HL-60/S4 treated with phorbol 12-myristate 13-acetate at 8.2 ng/mL for 4 days and 3 days (cell line): ENCODE results near the gene PPM1B.
"Not testable (repeated sequence)": the region's sequence is repeated elsewhere in the genome, so short reads cannot be mapped to it uniquely, and the experiment has no call there.

Experiments used
- in situ Hi-C: fragments of 300-500 bp; cut with MboI; formaldehyde crosslinking; loops from 2 replicates; pipeline ENCODE4 v1.15.0; 2022; ENCODE audit warnings: low sequenced_read_pairs

PPM1B gene

GRCh38 chr2:44168681-44169154 is at the start of gene PPM1B:
TSS of gene PPM1B (plus strand) at chr2:44168875. CDS start at chr2:44201200, 32,325 bp downstream.
- in situ Hi-C loops = no loop called here

DNA sequence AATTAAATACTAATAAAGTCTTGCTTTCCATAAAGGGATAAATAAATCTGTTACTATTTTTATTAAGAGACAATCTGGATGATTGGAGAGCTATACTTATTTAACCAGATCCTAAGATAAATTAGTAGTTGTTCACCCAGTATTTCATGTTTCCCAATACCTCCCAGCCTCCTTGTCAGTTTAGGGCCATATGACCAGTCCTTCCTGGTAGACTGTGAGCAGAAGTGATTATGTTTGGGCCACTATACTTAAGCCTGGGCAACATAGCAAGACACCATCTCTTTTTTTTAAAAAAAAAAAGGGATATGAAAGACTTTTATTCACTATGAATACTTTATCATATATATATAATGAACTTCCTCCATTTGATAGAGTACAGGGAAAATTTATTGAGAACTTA is 48.8 kb upstream of the PPM1B start:
- in situ Hi-C loops = no loop called here

DNA sequence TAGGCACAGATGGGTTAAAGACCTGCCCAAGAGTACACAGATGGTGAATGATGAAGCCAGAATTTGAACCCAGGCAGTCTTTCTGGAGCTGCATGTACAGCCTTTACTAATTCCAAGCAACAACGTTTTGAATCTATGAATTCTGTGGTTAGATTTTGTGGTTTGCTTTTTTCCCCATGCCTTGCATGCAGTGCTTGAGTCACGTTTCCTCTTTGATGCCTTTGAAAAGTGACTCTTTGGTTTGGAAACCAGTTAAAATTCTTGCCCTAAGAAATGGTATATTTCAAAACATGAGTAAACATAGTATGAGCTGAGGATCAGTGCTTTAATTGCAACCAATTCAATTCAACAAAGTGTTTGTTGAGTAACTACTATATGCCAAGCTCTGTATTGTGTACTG is 48.2 kb upstream of the PPM1B start:
- in situ Hi-C loops = no loop called here

GRCh38 chr2:44121899-44122298 is 46.8 kb upstream of the PPM1B start:
- in situ Hi-C loops = no loop called here

DNA sequence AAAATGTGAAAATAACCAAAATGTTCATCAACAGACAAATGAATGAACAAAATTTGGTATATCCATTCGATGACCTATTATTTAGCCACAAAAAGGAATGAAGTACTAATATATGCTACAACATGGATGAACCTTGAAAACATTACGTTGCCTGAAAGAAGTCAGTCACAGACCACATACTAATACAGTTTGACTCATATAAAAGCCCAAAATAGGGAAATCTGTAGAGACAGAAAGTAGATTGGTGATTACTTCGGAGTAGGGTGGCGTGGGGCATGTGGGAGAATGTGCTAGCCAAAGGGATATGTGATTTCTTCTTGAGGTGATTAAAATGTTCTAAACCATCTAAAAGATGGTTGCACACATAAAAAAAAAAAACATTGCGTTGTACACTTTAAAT is 44.2 kb upstream of the PPM1B start:
- in situ Hi-C loops = no loop called here

- in situ Hi-C loops = no loop called here
Measured at GRCh38 chr2:44126106-44126797, 42.4 kb upstream of the PPM1B start.

DNA sequence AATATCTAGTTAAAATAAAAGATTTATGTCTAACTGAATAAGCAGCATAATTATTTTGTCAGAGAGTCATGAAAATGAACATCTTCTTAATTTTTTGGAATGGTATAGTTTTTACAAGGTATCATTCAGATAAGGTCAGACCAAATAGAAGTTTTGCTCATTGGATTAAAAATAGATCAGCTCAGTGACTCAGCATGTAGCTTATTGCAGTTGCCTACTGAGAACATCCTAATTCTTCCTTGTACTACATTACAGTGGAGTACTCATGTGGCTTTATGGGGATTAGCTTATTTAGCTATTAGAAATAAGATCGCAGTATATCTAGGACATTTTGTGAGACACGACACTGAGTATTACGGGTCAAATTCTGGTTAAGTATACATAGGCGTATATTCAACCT is 38.2 kb upstream of the PPM1B start:
- in situ Hi-C loops = no loop called here

DNA sequence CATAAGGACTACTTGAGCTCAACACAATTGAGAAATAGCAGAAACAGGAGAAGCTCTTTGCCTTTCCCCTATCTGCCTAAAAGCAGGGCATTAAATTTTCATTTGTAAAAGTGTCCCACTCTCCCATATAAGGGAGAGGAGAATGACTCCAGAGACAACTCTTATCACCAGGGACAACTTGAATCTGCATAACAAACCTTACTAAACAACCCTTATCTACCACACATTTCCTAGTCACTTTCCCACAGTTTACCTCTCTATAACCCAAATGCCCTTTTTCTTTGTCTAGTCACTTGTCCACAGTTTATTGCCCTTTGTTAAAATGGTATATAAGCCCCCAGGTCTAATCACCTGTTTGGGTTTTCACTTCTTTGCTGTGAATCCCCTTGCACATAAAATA is 37.5 kb upstream of the PPM1B start:
- in situ Hi-C loops = no loop called here

DNA sequence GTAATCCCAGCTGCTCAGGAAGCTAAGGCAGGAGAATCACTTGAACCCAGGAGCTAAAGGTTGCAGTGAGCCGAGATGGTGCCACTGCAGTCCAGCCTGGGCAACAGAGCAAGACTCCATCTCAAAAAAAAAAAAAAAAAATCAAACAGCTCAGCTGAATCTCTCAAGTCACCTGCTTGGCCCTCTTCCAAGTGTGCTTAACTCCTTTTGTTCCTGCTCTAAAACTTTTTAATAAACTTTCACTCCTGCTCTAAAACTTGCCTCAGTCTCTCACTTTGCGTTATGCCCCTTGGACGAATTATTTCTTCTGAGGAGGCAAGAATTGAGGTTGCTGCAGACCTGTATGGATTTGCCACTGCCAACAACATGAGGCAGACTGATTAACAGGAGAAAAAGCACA is 35.1 kb upstream of the PPM1B start:
- in situ Hi-C loops = not testable (repeated sequence)

DNA sequence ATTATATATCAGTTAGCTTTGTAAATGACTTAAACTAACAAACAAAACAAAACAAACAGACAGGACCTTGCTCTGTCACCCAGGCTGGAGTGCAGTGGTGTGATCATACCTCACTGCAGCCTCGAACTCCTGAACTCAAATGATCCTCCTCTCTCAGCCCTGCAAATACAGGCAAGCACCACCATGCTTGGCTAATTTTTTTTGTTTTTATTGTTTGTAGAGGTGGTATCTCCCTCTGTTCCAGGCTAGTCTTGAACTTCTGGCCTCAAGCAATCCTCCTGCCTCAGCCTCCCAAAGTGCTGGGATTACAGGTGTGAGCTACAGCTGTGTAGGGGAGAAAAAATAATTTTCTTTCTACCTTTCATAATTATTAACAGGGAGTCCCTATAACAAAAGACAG is 33.8 kb upstream of the PPM1B start:
- in situ Hi-C loops = no loop called here

- in situ Hi-C loops = no loop called here
Measured at GRCh38 chr2:44135296-44135695, 33.4 kb upstream of the PPM1B start.

- in situ Hi-C loops = no loop called here
Measured at GRCh38 chr2:44135771-44136170, 32.9 kb upstream of the PPM1B start.

DNA sequence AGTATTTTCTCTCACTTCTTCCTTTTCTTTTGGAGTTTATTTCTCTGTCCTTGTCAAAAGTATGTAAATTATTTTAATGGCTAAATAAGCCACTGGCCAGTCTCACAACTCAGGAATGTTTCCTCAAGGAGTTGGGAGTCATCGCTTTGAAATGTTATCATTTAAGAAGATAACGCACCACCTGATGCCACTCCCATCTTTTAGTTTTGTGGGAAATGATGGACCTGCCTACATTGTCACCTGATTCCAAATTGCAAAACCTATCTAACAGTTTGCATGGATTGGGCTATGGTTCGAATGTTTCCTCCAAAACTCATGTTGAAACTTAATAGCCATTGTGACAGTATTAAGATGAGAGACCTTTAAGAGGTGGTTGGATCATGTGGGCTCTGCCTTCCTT is 32.4 kb upstream of the PPM1B start:
- in situ Hi-C loops = no loop called here

GRCh38 chr2:44137048-44137447 is 31.6 kb upstream of the PPM1B start:
- in situ Hi-C loops = no loop called here

GRCh38 chr2:44137872-44138551 is 30.7 kb upstream of the PPM1B start:
- in situ Hi-C loops = no loop called here

GRCh38 chr2:44139741-44140140 is 28.9 kb upstream of the PPM1B start:
- in situ Hi-C loops = no loop called here

DNA sequence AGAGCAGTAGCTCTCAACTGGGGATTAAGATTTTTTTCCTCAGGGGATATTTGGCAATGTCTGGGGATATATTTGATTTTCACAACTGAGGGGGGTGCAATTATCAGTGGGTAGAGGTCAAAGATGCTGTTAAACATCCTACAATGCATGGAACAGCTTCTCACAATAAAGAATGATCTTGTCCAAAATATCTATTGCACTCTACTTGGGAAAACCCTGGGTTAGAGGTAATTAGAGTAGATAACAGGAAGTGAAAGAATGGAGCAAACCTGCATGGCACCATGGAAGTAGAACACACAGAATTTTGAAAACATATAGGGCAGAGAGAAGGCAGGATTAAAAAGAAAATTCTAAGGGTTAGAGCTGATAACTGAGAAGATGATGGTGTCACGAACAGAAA is 26.4 kb upstream of the PPM1B start:
- in situ Hi-C loops = no loop called here

DNA sequence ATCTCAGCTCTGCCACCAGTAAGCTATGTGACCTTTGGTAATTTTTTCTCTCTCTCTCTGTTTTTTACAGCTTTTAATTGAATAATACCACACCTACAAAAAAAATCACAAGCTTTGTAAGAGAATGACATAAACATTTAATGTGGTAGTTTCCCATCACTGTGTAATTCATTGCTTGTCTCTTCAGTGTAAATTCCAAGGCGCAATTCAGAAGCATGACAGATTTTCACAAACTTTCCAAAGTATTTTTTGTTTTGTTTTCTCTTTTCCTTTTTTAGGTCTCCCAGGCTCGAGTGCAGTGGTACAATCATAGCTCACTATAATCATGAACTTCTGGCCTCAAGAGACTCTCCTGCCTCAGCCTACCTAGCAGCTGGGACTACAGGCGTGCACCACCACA is 25.0 kb upstream of the PPM1B start:
- in situ Hi-C loops = no loop called here

GRCh38 chr2:44148999-44149398 is 19.7 kb upstream of the PPM1B start:
- in situ Hi-C loops = no loop called here

DNA sequence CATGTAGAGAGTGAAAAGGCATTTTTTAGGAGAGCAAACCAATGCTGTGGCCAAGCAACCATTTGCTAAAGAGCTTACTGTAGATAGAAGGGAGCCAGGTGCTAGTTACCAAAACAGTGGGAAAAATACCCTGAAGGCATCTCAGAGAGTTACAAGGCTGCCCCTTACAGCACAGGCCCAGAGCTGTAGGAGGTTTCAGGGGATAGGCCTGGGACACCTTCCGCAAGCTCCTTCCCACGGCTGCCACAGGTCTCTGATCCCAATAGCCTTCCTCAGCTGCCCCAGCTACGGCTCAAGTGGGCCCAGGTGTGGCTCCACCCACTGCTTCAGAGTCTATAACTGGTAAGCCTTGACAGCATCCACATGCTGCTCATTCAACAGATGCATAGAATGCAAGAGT is 18.2 kb upstream of the PPM1B start:
- in situ Hi-C loops = no loop called here

- in situ Hi-C loops = no loop called here
Measured at GRCh38 chr2:44152865-44153669, 15.6 kb upstream of the PPM1B start.
